GM23248 (cell line): ENCODE data around the gene ITGB4.

Experiments
- EZH2 ChIP-seq: fragments of 200-600 bp; sonication (generic); IDR thresholded peaks from 2 replicates; pipeline ENCODE4 v1.6.1; 2018; ENCODE audit warnings: antibody characterized with exemption, mild to moderate bottlenecking; ENCODE audit not compliant: insufficient read depth, poor library complexity, severe bottlenecking
- EZH2phosphoT487 ChIP-seq: fragments of 200-600 bp; sonication (generic); IDR thresholded peaks from 2 replicates; pipeline ENCODE4 v1.6.1; 2018; ENCODE audit warnings: antibody characterized with exemption, moderate library complexity, mild to moderate bottlenecking, low read depth; ENCODE audit not compliant: insufficient read depth

DNA sequence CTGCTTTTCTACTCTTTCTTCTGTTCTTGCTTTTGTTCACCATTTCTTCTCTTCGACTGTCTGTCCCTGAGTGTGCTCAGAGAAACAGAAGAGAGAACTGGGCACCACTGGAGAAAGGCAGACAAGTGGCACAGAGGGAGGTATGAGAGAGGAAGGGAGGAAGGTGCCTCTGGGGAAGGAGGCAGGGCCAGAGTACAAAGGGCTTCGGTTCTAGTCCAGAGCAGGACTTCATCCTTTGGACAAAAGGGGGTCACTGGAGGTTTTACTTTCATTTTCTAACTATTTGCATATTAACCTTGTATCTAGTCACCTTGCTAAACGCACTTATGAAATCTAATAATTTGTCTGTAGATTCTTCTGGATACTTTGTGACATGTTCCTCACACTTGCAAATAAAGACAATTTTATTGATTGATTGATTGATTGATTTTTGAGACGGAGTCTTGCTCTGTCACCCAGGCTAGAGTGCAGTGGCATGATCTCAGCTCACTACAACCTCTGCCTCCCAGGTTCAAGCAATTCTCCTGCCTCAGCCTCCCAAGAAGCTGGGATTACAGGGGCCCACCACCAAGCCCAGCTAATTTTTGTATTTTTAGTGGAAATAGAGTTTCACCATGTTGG lies 13.5 kb downstream of the ITGB4 start:
- TF ChIP-seq EZH2phosphoT487 (no peak), EZH2 (no peak)
